ENCODE results near the gene MPLKIP. TPM values are rescaled to one million over a fixed set of nuclear protein-coding genes. Genes with fewer than 3 reads are reported as not detected.

The MPLKIP gene
- total and polyA plus RNA-seq, 2 experiments from 2014 or later: 64.0 to 147 TPM

DNA sequence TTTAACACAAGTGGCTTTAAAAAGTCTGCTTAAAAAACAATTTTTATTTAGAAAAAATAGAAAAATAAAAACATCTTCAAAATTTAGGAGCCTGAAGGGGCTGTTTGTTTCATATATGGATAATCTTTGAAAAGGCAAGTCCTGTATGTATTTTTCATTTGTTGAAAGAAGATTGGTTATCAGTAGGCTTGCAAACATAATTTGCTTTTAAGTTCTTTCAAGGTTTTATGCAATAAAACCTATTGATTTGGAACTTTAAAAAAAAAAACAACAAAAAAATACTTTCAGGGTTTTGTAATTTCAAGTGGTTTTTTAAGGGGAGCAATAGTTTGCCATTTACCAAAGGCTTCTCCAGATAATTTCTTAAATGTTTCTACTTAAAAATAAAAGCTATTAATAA lies 35.6 kb downstream of the MPLKIP start:
- H3K9me2 ChIP-seq (ENCODE audit: insufficient read depth): no peaks in the 10 kb centered on the region
- DNase-seq (ENCODE audit: low spot score): no peak
- H3K9me3 Mint-ChIP-seq: no peaks in the 10 kb centered on the region
- ATAC-seq: no peak
- peaks cover 29% of the 10 kb centered on the region for H3K4me1 Mint-ChIP-seq
- H4K20me1 ChIP-seq (replicated peaks; ENCODE audit: insufficient read depth): no peaks in the 10 kb centered on the region
- peaks cover 27% of the 10 kb centered on the region for H3K4me1 ChIP-seq (ENCODE audit: insufficient read depth)
- H3K36me3 ChIP-seq (ENCODE audit: insufficient read depth): no peaks in the 10 kb centered on the region
- no peaks in the 10 kb centered on the region for H3K27me3 Mint-ChIP-seq (ENCODE audit: insufficient read depth, low read depth, poor library complexity)
- no peaks in the 10 kb centered on the region for H3F3A ChIP-seq (replicated peaks; ENCODE audit: low read depth)
- no peak overlapping the region for H3K4me3 Mint-ChIP-seq
- peaks cover 13% of the 10 kb centered on the region for H3K36me3 Mint-ChIP-seq (ENCODE audit: low read depth)
- no peak for TF ChIP-seq POLR2AphosphoS5 (IDR thresholded peaks at IDR 0.05; ENCODE audit: low read depth)
- no peak for TF ChIP-seq REST (IDR thresholded peaks at IDR 0.05; ENCODE audit: unreplicated experiment)
- TF ChIP-seq, protein P1, sequence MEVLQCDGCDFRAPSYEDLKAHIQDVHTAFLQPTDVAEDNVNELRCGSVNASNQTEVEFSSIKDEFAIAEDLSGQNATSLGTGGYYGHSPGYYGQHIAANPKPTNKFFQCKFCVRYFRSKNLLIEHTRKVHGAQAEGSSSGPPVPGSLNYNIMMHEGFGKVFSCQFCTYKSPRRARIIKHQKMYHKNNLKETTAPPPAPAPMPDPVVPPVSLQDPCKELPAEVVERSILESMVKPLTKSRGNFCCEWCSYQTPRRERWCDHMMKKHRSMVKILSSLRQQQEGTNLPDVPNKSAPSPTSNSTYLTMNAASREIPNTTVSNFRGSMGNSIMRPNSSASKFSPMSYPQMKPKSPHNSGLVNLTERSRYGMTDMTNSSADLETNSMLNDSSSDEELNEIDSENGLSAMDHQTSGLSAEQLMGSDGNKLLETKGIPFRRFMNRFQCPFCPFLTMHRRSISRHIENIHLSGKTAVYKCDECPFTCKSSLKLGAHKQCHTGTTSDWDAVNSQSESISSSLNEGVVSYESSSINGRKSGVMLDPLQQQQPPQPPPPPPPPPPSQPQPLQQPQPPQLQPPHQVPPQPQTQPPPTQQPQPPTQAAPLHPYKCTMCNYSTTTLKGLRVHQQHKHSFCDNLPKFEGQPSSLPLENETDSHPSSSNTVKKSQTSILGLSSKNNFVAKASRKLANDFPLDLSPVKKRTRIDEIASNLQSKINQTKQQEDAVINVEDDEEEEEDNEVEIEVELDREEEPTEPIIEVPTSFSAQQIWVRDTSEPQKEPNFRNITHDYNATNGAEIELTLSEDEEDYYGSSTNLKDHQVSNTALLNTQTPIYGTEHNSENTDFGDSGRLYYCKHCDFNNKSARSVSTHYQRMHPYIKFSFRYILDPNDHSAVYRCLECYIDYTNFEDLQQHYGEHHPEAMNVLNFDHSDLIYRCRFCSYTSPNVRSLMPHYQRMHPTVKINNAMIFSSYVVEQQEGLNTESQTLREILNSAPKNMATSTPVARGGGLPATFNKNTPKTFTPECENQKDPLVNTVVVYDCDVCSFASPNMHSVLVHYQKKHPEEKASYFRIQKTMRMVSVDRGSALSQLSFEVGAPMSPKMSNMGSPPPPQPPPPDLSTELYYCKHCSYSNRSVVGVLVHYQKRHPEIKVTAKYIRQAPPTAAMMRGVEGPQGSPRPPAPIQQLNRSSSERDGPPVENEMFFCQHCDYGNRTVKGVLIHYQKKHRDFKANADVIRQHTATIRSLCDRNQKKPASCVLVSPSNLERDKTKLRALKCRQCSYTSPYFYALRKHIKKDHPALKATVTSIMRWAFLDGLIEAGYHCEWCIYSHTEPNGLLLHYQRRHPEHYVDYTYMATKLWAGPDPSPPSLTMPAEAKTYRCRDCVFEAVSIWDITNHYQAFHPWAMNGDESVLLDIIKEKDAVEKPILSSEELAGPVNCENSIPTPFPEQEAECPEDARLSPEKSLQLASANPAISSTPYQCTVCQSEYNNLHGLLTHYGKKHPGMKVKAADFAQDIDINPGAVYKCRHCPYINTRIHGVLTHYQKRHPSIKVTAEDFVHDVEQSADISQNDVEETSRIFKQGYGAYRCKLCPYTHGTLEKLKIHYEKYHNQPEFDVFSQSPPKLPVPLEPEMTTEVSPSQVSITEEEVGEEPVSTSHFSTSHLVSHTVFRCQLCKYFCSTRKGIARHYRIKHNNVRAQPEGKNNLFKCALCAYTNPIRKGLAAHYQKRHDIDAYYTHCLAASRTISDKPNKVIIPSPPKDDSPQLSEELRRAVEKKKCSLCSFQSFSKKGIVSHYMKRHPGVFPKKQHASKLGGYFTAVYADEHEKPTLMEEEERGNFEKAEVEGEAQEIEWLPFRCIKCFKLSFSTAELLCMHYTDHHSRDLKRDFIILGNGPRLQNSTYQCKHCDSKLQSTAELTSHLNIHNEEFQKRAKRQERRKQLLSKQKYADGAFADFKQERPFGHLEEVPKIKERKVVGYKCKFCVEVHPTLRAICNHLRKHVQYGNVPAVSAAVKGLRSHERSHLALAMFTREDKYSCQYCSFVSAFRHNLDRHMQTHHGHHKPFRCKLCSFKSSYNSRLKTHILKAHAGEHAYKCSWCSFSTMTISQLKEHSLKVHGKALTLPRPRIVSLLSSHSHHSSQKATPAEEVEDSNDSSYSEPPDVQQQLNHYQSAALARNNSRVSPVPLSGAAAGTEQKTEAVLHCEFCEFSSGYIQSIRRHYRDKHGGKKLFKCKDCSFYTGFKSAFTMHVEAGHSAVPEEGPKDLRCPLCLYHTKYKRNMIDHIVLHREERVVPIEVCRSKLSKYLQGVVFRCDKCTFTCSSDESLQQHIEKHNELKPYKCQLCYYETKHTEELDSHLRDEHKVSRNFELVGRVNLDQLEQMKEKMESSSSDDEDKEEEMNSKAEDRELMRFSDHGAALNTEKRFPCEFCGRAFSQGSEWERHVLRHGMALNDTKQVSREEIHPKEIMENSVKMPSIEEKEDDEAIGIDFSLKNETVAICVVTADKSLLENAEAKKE (CRISPR knock-in tag; IDR thresholded peaks at IDR 0.05): no peak
- TF ChIP-seq NANOG (IDR thresholded peaks at IDR 0.05; ENCODE audit: borderline replicate concordance): no peak
- no peak for TF ChIP-seq EZH2phosphoT487 (IDR thresholded peaks at IDR 0.05; ENCODE audit: unreplicated experiment)
- no peak for TF ChIP-seq EZH2 (IDR thresholded peaks at IDR 0.05; ENCODE audit: low read depth, unreplicated experiment)
- TF ChIP-seq, protein P2, sequence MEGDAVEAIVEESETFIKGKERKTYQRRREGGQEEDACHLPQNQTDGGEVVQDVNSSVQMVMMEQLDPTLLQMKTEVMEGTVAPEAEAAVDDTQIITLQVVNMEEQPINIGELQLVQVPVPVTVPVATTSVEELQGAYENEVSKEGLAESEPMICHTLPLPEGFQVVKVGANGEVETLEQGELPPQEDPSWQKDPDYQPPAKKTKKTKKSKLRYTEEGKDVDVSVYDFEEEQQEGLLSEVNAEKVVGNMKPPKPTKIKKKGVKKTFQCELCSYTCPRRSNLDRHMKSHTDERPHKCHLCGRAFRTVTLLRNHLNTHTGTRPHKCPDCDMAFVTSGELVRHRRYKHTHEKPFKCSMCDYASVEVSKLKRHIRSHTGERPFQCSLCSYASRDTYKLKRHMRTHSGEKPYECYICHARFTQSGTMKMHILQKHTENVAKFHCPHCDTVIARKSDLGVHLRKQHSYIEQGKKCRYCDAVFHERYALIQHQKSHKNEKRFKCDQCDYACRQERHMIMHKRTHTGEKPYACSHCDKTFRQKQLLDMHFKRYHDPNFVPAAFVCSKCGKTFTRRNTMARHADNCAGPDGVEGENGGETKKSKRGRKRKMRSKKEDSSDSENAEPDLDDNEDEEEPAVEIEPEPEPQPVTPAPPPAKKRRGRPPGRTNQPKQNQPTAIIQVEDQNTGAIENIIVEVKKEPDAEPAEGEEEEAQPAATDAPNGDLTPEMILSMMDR (conservative IDR thresholded peaks at IDR 0.05; ENCODE audit: low read depth in 2 of 2): no peak
- TF ChIP-seq ZNF114 (CRISPR knock-in tag; IDR thresholded peaks at IDR 0.05): no peak
- TF ChIP-seq JUNB (IDR thresholded peaks at IDR 0.05; ENCODE audit: unreplicated experiment): no peak
- TF ChIP-seq ZNF331 (CRISPR knock-in tag; IDR thresholded peaks at IDR 0.05; ENCODE audit: low read depth): no peak
- TF ChIP-seq STAT1 (IDR thresholded peaks at IDR 0.05; ENCODE audit: unreplicated experiment): no peak
- TF ChIP-seq, protein P3, sequence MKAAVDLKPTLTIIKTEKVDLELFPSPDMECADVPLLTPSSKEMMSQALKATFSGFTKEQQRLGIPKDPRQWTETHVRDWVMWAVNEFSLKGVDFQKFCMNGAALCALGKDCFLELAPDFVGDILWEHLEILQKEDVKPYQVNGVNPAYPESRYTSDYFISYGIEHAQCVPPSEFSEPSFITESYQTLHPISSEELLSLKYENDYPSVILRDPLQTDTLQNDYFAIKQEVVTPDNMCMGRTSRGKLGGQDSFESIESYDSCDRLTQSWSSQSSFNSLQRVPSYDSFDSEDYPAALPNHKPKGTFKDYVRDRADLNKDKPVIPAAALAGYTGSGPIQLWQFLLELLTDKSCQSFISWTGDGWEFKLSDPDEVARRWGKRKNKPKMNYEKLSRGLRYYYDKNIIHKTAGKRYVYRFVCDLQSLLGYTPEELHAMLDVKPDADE (IDR thresholded peaks at IDR 0.05): no peak
- no peak for TF ChIP-seq CREB1 (CRISPR knock-in tag; IDR thresholded peaks at IDR 0.05; ENCODE audit: low read depth)
- no peak overlapping the region for H3K27ac ChIP-seq (ENCODE audit: low read depth)
- no peak overlapping the region for H2AFZ ChIP-seq
- no peak overlapping the region for H3K4me3 ChIP-seq
- H3K79me2 ChIP-seq (replicated peaks; ENCODE audit: insufficient read depth): no peaks in the 10 kb centered on the region
- H3K27ac Mint-ChIP-seq: no peak overlapping the region
- H3K4me2 ChIP-seq: no peak overlapping the region
- H3K27me3 ChIP-seq (ENCODE audit: insufficient read depth): no peaks in the 10 kb centered on the region

All from GM23338 (cell line).